Measurements from ENCODE around the gene RAET1G. TPM values are rescaled to one million over a fixed set of nuclear protein-coding genes. Genes with fewer than 3 reads are reported as not detected.
"Not testable (repeated sequence)": the region's sequence is repeated elsewhere in the genome, so short reads cannot be mapped to it uniquely, and the experiment has no call there.

RAET1G gene
- polyA plus RNA-seq, 12 donors, result 0.21 to 0.62 (median 0.42) TPM; not detected in 4

GRCh38 chr6:149954328-149954983 is 31.5 kb upstream of the RAET1G start:
- not testable (repeated sequence) for DNase-seq

- not testable (repeated sequence) for DNase-seq
Measured at GRCh38 chr6:149953934-149954327, 31.0 kb upstream of the RAET1G start.

- DNase-seq, result not testable (repeated sequence)
Measured at GRCh38 chr6:149953390-149953789, 30.5 kb upstream of the RAET1G start.

- DNase-seq, result no peak
Measured at GRCh38 chr6:149951626-149952025, 28.7 kb upstream of the RAET1G start.

- no peak for DNase-seq
Measured at GRCh38 chr6:149951096-149951495, 28.2 kb upstream of the RAET1G start.

- no peak for DNase-seq
Measured at GRCh38 chr6:149950423-149950822, 27.5 kb upstream of the RAET1G start.

- no peak for DNase-seq
Measured at GRCh38 chr6:149948616-149949015, 25.7 kb upstream of the RAET1G start.

GRCh38 chr6:149948011-149948410 is 25.1 kb upstream of the RAET1G start:
- DNase-seq, result no peak

- not testable (repeated sequence) for DNase-seq
Measured at GRCh38 chr6:149947533-149947932, 24.6 kb upstream of the RAET1G start.

GRCh38 chr6:149946631-149947030 is 23.7 kb upstream of the RAET1G start:
- not testable (repeated sequence) for DNase-seq

GRCh38 chr6:149945276-149945675 is 22.4 kb upstream of the RAET1G start:
- DNase-seq, result not testable (repeated sequence)

GRCh38 chr6:149943321-149943720 is 20.4 kb upstream of the RAET1G start:
- not testable (repeated sequence) for DNase-seq

GRCh38 chr6:149942461-149942829 is 19.5 kb upstream of the RAET1G start:
- no peak for DNase-seq

- DNase-seq, result peak; percentile 86
Measured at GRCh38 chr6:149941583-149942460, 18.9 kb upstream of the RAET1G start, which contains the start of gene ULBP2. Gene ULBP2, plus strand, starts transcription at chr6:149942014. Its CDS starts 59 bp downstream, at chr6:149942073.

- DNase-seq, result no peak
Measured at GRCh38 chr6:149940672-149940982, 17.7 kb upstream of the RAET1G start.

- DNase-seq, result no peak
Measured at GRCh38 chr6:149939909-149940671, 17.2 kb upstream of the RAET1G start.

- DNase-seq, result no peak
Measured at GRCh38 chr6:149939356-149939648, 16.4 kb upstream of the RAET1G start.

GRCh38 chr6:149938571-149939355 is 15.8 kb upstream of the RAET1G start:
- no peak for DNase-seq

- DNase-seq, result not testable (repeated sequence)
Measured at GRCh38 chr6:149938013-149938570, 15.2 kb upstream of the RAET1G start.

GRCh38 chr6:149936743-149937142 is 13.8 kb upstream of the RAET1G start:
- DNase-seq, result no peak

GRCh38 chr6:149935668-149936067 is 12.7 kb upstream of the RAET1G start:
- DNase-seq, result no peak

All from muscle of arm (tissue), 12 donors.